NB4 (cell line): ENCODE data around the gene SDF4.

Experiments used
- CTCF ChIP-seq: IDR thresholded peaks from one replicate; pipeline ENCODE4 v1.5.1; 2012; ENCODE audit warnings: low read depth, low read length
- POLR2A ChIP-seq: IDR thresholded peaks from 2 replicates; pipeline ENCODE4 v1.6.1; 2011; ENCODE audit warnings: mild to moderate bottlenecking; ENCODE audit not compliant: insufficient read length; ENCODE audit errors: extremely low read depth

- TF ChIP-seq POLR2A (no peak), CTCF (no peak)
Observed at GRCh38 chr1:1275836-1276235, 44.0 kb upstream of the SDF4 start.
